HG03354 (cell line): ENCODE results near the gene VPS26A.
"Not testable (repeated sequence)": the region's sequence is repeated elsewhere in the genome, so short reads cannot be mapped to it uniquely, and the experiment has no call there.

Source experiments
- ATAC-seq: cut with Tn5 transposase; IDR thresholded peaks from one replicate; pipeline ENCODE4 v1.9.1; 2021; ENCODE audit warnings: mild to moderate bottlenecking; ENCODE audit not compliant: unreplicated experiment, poor library complexity, severe bottlenecking

The VPS26A gene

DNA sequence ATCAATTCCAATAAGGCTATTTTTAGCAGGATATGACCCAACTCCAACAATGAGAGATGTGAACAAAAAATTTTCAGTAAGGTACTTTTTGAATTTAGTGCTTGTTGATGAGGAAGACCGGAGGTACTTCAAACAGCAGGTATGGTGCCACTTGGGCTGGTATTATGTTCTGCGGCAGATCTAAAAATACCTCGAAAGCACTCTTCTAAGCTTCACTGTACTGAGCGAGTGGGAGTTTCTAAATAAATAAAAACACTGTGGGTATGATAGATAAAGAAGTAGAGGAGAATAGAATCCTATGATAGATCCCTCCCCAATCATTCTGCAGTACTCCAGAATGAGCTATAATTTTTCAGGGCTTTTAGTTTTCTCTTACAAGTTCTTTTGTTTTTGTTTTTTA lies 44.5 kb downstream of the VPS26A start:
- ATAC-seq = no peak

DNA sequence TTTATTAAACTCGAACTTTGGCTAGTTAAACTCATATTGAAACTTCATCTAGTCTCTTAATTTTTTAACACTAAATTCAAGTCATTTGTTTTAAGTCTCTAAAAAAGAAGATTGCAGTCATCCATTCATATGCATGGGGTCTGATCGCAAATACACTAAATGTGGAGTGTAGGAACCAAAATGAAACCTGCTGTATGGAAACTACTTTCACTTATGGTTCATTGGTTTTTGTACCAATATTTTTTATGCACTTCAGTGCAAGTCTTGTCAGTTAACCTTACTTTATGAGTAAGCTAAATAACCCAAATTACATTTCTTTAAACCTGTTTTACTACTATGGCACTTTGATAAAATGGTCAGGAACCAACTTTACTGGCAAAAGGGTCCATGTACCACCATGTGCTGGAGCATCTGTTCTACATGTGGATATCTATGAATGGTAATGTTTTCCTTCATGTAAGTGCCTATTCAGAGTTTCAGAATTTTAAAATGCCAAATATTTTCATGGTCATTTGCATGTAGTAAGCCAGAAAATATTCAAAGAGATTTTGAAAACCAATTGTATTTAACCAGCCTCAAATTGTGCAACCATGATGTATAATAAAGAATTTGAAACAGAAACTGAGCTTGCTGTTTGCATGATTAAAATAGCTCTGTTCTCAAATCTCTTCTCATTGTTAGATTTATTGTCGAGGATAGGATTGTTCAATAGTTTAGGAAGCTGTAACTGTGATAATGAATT lies 48.4 kb downstream of the VPS26A start:
- ATAC-seq = no peak

DNA sequence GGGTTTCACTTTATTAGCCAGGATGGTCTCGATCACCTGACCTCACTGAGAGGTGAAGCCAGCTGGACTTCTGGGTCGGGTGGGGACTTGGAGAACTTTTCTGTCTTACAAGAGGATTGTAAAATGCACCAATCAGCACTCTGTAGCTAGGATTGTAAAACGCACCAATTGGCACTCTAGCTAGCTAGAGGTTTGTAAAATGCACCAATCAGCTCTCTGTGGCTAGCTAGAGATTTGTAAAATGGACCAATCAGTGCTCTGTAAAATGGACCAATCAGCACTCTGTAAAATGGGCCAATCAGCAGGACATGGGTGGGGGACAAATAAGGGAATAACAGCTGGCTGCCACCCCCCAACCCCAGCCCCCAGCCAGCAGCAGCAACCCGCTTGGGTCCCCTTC lies 51.3 kb downstream of the VPS26A start:
- not testable (repeated sequence) for ATAC-seq

DNA sequence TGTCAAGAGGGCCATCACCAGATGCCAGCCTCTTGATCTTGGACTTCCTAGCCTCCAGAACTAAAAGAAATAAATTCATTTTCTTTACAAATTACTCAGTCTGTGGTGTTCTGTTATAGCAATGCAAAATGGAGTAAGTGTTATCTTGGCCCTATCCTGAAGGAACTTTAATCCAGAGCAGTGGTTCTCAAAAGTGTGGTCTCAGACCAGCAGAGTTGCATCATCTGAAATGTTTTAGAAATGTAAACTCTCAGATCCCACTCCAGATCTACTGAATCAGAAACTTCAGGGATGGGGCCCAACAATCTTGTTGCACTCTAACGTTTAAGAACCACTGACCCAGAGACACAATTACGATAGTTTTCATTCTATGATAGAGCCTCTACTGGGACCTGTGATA lies 52.8 kb downstream of the VPS26A start:
- ATAC-seq = no peak

DNA sequence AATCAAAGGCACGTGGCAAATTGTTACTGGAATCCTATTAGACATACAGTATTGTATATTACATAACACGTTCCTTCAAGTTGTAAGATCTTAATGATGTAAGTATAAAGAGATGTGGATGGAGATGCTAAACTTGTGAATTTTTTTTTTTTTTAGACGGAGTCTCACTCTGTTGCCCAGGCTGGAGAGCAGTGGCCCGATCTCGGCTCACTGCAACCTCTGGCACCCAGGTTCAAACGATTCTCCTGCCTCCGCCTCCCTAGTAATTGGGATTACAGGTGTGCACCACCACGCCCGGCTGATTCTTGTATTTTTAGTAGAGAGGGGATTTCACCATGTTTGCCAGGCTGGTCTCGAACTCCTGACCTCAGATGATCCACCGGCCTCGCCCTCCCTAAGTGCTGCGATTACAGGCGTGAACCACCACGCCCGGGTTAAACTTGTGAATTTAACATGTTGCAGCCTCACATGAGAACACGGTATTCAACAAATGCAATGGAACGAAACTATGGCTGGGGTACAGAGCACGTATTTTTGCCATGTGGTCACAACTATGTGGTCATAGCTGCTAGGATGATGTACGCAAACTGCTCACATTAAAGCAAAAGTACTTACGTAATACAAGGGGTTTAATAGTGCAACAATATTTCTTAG lies 55.2 kb downstream of the VPS26A start:
- ATAC-seq = peak; percentile 46

DNA sequence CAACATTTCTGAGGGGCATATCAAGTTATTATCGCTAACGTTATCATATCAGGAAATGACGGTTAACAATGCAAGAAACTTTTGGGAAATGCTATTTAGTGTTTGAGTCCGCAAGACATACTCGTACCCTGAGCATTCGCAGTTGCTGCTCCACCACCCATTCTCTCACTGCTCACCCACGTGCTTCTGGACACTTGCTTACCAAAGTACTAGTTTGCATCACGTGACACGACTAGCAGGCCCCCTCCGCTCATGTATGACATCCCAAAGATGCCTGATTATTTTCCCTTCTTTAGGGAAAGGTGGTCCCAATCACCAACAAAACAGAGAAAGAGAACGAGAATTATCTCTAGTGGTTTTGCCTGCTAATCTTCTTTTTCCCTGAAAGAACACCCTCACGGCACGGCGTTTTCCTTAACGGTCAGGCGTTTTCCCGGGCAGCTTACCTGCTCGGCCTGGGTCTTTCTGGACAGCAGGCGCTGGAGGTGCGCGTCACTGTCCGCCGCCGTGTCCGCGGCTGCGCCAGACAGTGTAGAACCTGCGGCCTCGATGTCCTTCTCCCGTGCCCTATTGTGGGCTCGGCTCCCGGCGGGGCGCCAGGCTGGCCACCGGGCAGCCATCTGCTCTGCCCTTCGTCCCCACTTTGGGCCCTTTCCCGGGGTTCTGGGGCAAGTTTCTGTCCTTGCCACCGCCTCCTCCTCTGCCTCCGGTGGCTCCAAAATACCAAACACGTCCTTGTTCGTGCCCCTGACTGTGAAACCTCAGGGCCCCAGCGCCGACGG lies 56.0 kb downstream of the VPS26A start, which contains the start of gene SUPV3L1:
TSS of gene SUPV3L1 (plus strand) at position 492 of the 782 bp plus-strand sequence. CDS start at position 550, 58 bp downstream.
- peak; percentile 87 for ATAC-seq

DNA sequence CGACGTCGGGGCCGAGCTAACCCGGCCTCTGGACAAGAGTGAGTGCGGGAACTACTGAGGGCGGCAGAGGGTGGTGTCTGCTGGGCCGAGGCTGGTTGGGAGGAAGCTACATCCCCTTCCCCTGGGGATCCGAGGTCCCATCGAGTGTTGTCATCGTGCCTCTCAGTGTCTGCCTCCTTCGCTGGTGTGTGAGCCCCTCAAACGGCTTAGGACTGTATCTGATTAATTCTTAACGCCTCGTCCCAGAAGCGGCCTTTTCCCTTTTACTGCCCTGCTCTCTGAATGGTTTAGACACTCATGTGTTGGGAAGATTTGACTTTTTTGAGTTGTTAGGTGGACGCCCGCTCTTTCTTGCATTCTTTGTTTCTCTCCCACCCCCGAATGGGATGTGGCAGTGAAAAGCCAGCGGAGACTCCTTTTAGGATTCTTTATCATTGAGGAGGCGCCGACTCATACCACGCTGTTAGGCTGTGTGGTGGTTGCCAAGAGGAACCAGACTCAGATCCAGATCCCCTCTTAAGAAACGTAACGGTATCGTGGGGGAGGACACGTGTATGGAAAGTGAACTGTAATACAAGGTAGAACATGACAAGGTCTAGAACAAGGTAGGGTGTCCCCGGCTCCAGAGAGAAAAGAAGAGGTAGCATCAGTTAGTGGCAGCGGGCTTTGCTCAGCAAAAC lies 56.7 kb downstream of the VPS26A start:
- ATAC-seq = no peak

DNA sequence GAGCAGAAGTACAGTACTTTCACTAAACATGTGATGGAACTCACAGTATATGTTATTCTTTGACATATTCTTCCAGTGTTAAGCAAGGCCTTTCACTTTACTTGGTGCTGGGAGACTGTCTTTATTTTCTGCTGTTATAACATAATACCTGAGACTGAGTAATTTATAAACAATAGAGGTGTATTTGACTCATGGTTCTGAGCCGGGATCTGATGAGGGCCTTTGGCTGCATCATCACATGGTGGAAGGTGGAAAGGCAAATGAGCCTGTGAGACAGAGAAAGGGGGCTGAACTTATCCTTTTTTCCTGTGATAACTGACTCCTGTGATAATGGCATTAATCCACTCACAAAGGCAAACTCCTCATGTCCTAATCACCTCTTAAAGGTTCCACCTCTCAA lies 57.5 kb downstream of the VPS26A start:
- no peak for ATAC-seq

DNA sequence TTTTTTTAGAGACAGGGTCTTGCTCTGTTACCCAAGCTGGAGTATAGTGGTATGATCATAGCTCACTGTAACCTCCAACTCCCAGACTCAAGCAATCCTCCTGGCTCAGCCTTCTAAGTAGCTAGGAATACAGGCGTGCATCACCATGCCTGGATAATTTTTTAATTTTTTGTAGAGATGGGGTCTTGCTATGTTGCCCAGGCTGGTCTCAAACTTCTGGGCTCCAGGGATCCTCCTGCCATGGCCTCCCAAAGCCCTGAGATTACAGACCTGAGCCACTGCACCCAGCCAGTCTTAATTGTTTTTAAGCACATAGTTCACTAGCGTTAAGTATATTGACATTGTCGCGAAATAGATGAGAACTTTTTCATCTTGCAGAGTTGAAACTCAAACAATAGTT lies 58.0 kb downstream of the VPS26A start:
- ATAC-seq = no peak

DNA sequence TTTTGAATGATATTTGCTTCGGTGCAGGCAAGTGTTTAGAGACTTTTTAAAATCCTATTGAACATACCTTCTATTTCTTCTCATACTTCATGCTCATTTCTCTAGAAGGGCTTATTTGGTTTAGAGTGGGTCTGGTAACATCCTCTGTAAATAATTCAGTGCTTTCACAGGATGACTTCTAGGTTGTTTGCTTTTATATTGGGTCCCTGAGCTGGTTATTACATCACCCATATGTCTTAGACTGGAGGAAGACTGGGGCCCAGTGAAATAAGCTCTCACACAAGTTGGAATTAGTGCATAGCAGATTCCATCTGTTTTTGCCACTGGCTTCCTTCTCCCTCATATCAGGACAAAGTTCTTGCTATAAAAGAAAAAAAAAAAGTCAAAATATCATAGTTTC lies 62.5 kb downstream of the VPS26A start:
- no peak for ATAC-seq

DNA sequence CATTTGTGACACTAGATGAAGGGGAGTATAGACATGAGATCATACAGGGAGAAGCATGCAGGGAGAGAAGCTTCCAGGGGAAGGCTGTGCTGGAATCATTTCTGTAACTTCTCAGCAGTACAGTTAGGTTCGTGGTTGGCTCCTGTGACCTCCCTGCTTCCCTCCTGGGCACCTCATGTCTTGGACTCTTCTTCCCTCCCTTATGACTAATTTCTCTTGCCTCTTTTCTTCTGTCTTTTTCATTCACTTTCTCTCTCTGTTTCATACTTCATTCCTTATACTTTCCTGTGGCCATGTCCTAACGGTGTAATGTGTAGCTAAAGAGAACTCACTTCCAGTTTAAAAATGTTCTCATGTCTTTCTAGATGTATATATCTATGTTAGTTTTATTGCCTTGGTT lies 77.1 kb downstream of the VPS26A start:
- no peak for ATAC-seq

DNA sequence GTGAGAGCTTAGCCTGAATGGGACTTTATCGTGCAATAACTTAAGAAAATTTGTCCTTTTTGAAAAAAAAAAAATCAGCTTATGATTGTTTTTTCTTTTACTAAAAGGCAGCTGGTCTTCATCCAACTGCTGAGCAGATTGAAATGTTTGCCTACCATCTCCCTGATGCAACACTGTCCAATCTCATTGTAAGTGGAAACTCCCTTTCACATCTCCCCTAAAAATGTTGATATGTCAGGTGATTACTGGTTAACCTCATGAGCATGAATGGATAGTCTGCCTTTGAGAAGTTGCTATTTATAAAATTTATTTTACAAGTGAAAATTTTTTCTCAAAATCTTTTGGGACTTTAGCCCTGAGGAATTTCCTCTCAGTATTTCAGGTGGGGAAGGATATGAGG lies 78.4 kb downstream of the VPS26A start:
- ATAC-seq = no peak

DNA sequence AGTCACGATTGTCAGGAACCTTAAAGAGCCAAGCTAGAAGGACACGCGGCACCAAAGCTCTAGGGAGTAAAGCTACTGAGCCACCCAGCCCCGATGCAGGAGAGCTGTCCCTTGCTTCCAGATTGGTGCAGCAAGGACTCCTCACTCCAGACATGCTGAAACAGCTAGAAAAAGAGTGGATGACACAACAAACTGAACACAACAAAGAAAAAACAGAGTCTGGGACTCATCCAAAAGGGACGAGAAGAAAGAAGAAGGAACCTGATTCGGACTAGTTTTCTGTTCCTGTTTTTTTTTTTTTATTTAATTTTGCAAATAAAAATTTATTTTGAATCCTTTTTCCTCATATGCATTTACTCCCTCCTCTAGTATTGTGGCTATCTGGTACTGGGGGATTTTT lies 84.8 kb downstream of the VPS26A start:
- no peak for ATAC-seq

DNA sequence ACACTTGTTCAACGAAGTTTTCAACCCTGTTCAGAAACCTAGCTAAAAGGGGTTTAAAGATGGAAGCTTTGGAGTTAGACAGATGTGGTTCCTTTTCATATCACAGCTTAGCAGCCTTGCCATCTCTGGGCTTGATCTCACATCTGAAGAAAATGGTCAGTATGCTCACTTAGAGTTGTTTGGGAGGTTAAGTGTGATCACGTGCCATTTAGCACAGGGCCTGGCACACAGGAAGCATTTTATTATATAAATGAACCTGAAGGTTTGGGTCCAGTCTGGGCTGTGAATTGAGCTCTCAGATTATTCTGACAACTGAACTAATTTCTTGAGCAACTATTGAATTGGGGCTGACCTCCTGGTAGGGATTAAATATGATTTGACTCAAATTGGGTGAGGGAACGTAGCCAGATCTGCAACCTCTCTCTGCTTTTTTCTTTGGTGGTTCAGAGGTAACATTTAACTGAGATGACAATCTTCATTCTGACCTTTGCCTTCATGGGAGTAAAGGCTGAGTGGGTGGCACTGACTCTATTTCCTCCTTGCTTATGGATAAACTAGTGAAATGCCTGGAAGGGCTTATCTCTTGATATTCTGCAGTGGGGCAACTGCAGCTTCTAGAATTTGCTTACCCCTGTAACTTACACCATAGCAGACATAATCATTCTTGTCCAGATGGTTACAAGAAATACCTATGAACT lies 86.0 kb downstream of the VPS26A start:
- no peak for ATAC-seq

DNA sequence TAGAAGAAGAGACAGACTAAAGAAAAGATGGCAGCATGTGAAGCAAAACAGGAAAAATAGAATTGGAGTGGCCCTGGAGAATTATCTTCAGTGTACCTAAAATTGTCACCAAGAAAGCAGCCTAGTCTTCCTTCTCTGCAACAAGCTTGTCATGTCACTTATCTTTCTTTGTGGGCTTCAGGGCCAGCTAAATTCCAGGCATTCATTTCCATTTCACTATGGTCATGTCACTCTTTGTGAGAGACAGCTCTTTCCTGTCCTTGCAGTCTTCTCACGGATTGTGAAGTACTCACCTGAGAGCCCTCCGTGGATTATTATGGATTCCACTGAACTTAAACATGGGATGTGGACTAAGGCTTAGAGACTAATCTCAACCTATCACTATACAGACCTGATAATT lies 87.1 kb downstream of the VPS26A start:
- no peak for ATAC-seq

DNA sequence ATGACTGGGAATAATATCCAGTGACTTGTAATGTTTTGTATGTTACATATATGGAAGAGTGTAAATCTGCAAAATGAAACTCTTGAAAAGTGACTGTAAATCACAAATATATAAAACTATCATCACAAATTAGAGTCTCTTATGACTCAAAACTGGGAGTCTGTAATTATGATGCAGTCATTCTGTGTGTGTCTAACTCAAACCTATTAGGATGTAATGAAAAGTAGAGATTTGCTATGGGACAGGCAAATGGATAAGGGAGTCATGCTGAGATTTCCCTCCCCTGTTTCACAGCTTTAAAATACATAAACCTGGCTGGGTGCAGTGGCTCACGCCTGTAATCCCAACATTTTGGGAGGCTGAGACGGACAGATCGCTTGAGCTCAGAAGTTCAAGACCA lies 87.5 kb downstream of the VPS26A start:
- ATAC-seq = no peak

DNA sequence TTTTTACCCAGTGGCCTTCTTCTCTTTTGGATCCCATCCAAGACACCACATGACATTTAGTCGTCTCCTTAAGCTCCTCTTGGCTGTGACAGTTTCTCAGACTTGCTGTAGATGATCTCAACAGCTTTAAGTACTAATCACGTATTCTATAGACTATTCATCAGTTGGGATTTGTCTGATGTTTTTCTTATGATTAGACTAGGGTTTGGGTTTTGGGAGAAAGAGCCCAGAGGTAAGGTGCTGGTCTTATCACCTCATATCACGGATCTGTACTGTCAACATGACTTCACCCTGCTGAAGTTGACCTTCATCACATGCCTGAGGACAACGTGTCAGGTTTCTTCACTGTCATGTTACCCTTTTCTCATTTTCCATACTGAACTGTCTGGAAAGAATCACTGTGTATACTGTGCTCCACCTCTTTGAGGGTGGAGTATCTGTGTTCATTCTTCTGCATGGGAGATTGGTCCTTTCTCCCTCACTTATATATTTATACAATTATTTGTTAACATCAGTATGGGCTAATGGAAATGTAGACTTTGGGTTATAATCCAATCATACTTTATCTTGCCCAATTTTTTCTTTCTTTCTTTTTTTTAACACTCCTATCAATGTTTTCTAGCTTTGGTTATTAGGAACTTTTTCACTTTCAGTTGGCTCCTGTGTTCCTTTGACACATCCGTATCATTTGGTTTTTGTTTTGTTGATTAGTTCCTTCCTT lies 89.8 kb downstream of the VPS26A start:
- no peak for ATAC-seq

DNA sequence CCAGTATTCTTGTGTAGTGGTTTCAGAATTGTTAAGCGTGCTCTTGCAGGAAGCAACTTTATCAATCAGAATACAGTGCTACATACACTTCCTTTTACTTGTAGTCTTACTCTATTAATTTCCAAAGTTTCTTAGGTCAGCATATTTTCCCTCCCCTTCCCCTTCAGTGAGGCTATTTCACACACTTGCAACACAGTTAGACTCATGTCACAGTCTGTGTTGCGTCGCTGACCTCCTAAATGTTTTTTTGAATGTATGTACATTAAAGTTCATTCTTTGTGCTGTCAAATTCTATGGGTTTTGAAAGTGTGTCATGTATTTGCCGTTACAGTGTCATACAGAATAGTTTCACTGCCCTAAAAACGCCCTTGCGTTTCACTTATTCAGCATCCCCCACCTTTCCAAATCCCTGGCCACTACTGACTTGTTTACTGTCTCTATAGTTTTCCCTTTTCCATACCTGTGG lies 90.7 kb downstream of the VPS26A start:
- ATAC-seq = no peak
